ENCODE measurements around the gene NOX3.

Gene NOX3

GRCh38 chr6:155389130-155389529 lies 66.5 kb downstream of the NOX3 start:
- Histone ChIP-seq H3K27ac (ENCODE audit: low read length) (no peak overlapping the region), H3K36me3 (ENCODE audit: insufficient read depth, low read length) (no peaks in the 10 kb centered on the region), H3K9me3 (ENCODE audit: insufficient read depth, low read length, severe bottlenecking) (no peaks in the 10 kb centered on the region), H3K4me1 (ENCODE audit: insufficient read depth, low read length) (no peaks in the 10 kb centered on the region), H3K9ac (ENCODE audit: low read depth, low read length) (no peak overlapping the region), H3K27me3 (ENCODE audit: insufficient read depth, low read length, poor library complexity) (no peaks in the 10 kb centered on the region), H3K4me2 (ENCODE audit: insufficient read depth, low read length) (no peak overlapping the region), H3K4me3 (ENCODE audit: low read depth in 1 of 2, low read length in 2 of 2) (no peak overlapping the region), H4K20me1 (ENCODE audit: insufficient read depth, low read length) (no peaks in the 10 kb centered on the region), H2AFZ (ENCODE audit: low read depth, low read length) (no peak overlapping the region), H3K79me2 (ENCODE audit: insufficient read depth, low read length) (no peaks in the 10 kb centered on the region)
- ATAC-seq (ENCODE audit: insufficient read depth, low read depth) (no peak), DNase-seq (no peak)
- no peak for TF ChIP-seq CTCF (IDR thresholded peaks at IDR 0.05; ENCODE audit: borderline replicate concordance, extremely low read depth, low read length, poor library complexity, severe bottlenecking)

- Histone ChIP-seq H3K4me3 (ENCODE audit: low read depth in 1 of 2, low read length in 2 of 2) (no peak overlapping the region), H3K9ac (ENCODE audit: low read depth, low read length) (no peak overlapping the region), H2AFZ (ENCODE audit: low read depth, low read length) (no peak overlapping the region), H3K36me3 (ENCODE audit: insufficient read depth, low read length) (no peaks in the 10 kb centered on the region), H3K4me2 (ENCODE audit: insufficient read depth, low read length) (no peak overlapping the region), H3K9me3 (ENCODE audit: insufficient read depth, low read length, severe bottlenecking) (no peaks in the 10 kb centered on the region), H3K79me2 (ENCODE audit: insufficient read depth, low read length) (no peaks in the 10 kb centered on the region), H3K27me3 (ENCODE audit: insufficient read depth, low read length, poor library complexity) (no peaks in the 10 kb centered on the region), H4K20me1 (ENCODE audit: insufficient read depth, low read length) (no peaks in the 10 kb centered on the region), H3K4me1 (ENCODE audit: insufficient read depth, low read length) (no peaks in the 10 kb centered on the region), H3K27ac (ENCODE audit: low read length) (no peak overlapping the region)
- DNase-seq (no peak), ATAC-seq (ENCODE audit: insufficient read depth, low read depth) (no peak)
- no peak for TF ChIP-seq EZH2 (IDR thresholded peaks at IDR 0.05; ENCODE audit: borderline replicate concordance, low read depth, low read length, severe bottlenecking)
- no peak for TF ChIP-seq CTCF (IDR thresholded peaks at IDR 0.05; ENCODE audit: borderline replicate concordance, extremely low read depth, low read length, poor library complexity, severe bottlenecking)
These were observed 67.0 kb downstream of the NOX3 start for GRCh38 chr6:155388591-155388990.

GRCh38 chr6:155387481-155387880 lies 68.2 kb downstream of the NOX3 start:
- Histone ChIP-seq H3K9me3 (ENCODE audit: insufficient read depth, low read length, severe bottlenecking) (no peaks in the 10 kb centered on the region), H3K4me3 (ENCODE audit: low read depth in 1 of 2, low read length in 2 of 2) (no peak overlapping the region), H4K20me1 (ENCODE audit: insufficient read depth, low read length) (no peaks in the 10 kb centered on the region), H3K4me2 (ENCODE audit: insufficient read depth, low read length) (no peak overlapping the region), H3K4me1 (ENCODE audit: insufficient read depth, low read length) (no peaks in the 10 kb centered on the region), H3K27ac (ENCODE audit: low read length) (no peak overlapping the region), H2AFZ (ENCODE audit: low read depth, low read length) (no peak overlapping the region), H3K9ac (ENCODE audit: low read depth, low read length) (no peak overlapping the region), H3K79me2 (ENCODE audit: insufficient read depth, low read length) (no peaks in the 10 kb centered on the region), H3K27me3 (ENCODE audit: insufficient read depth, low read length, poor library complexity) (no peaks in the 10 kb centered on the region), H3K36me3 (ENCODE audit: insufficient read depth, low read length) (no peaks in the 10 kb centered on the region)
- ATAC-seq (ENCODE audit: insufficient read depth, low read depth) (no peak), DNase-seq (no peak)
- TF ChIP-seq EZH2 (IDR thresholded peaks at IDR 0.05; ENCODE audit: borderline replicate concordance, low read depth, low read length, severe bottlenecking) (no peak), CTCF (IDR thresholded peaks at IDR 0.05; ENCODE audit: borderline replicate concordance, extremely low read depth, low read length, poor library complexity, severe bottlenecking) (no peak)

- Histone ChIP-seq H3K36me3 (ENCODE audit: insufficient read depth, low read length) (no peaks in the 10 kb centered on the region), H2AFZ (ENCODE audit: low read depth, low read length) (no peak overlapping the region), H3K4me2 (ENCODE audit: insufficient read depth, low read length) (no peak overlapping the region), H3K79me2 (ENCODE audit: insufficient read depth, low read length) (no peaks in the 10 kb centered on the region), H4K20me1 (ENCODE audit: insufficient read depth, low read length) (no peaks in the 10 kb centered on the region), H3K27me3 (ENCODE audit: insufficient read depth, low read length, poor library complexity) (no peaks in the 10 kb centered on the region), H3K9ac (ENCODE audit: low read depth, low read length) (no peak overlapping the region), H3K27ac (ENCODE audit: low read length) (no peak overlapping the region), H3K9me3 (ENCODE audit: insufficient read depth, low read length, severe bottlenecking) (no peaks in the 10 kb centered on the region), H3K4me3 (ENCODE audit: low read depth in 1 of 2, low read length in 2 of 2) (no peak overlapping the region), H3K4me1 (ENCODE audit: insufficient read depth, low read length) (no peaks in the 10 kb centered on the region)
- DNase-seq (no peak), ATAC-seq (ENCODE audit: insufficient read depth, low read depth) (no peak)
- TF ChIP-seq EZH2 (IDR thresholded peaks at IDR 0.05; ENCODE audit: borderline replicate concordance, low read depth, low read length, severe bottlenecking) (no peak), CTCF (IDR thresholded peaks at IDR 0.05; ENCODE audit: borderline replicate concordance, extremely low read depth, low read length, poor library complexity, severe bottlenecking) (no peak)
These were observed 71.2 kb downstream of the NOX3 start for GRCh38 chr6:155384321-155384952.

Measured in DND-41 (cell line).